ENCODE data around the gene TMEM132E. TPM values are rescaled to one million over a fixed set of nuclear protein-coding genes. Genes with fewer than 3 reads are reported as not detected.

The TMEM132E gene
- total and polyA plus RNA-seq, 2 of the 8 experiments (the other 6 are each of a cell fraction or from before 2014, with no cell fraction given): 0.45 to 0.60 TPM

DNA sequence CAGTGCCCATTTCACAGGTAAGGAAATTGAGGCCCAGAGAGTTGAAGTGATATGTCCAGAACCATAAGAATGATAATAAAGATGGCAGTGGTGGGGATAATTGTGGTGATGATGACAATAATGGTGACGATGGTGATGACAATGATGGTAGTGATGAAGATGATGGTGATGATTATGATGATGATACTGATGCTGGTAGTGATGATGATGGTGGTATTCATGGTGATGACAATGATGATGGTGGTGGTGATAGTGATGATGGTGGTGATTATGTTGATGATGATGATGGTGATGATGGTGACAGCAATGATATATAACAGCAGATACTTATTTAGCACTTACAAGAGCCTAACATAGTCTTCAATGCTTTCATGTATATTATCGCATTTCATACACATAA is 18.1 kb upstream of the TMEM132E start (continued):
- TF ChIP-seq GABPA (IDR thresholded peaks at IDR 0.05; ENCODE audit: borderline replicate concordance, insufficient read depth, low read length) (no peak), NANOG (IDR thresholded peaks at IDR 0.05; ENCODE audit: insufficient read depth, low read depth, low read length, poor library complexity, severe bottlenecking) (no peak), POLR2AphosphoS5 (IDR thresholded peaks at IDR 0.05; ENCODE audit: low read depth, low read length) (no peak), HDAC2 (IDR thresholded peaks at IDR 0.05; ENCODE audit: borderline replicate concordance in 1 of 2, low read depth in 2 of 2, low read length in 2 of 2) (no peak), CHD1 (IDR thresholded peaks at IDR 0.05; ENCODE audit: low read depth, low read length) (no peak), PHF8 (conservative IDR thresholded peaks at IDR 0.05; ENCODE audit: low read depth, low read length) (no peak), TAF1 (IDR thresholded peaks at IDR 0.05; ENCODE audit: low read depth, low read length) (no peak), TCF12 (IDR thresholded peaks at IDR 0.05; ENCODE audit: low read depth, low read length) (no peak), SP2 (IDR thresholded peaks at IDR 0.05; ENCODE audit: low read length) (no peak)
- TF ChIP-seq, protein P1, sequence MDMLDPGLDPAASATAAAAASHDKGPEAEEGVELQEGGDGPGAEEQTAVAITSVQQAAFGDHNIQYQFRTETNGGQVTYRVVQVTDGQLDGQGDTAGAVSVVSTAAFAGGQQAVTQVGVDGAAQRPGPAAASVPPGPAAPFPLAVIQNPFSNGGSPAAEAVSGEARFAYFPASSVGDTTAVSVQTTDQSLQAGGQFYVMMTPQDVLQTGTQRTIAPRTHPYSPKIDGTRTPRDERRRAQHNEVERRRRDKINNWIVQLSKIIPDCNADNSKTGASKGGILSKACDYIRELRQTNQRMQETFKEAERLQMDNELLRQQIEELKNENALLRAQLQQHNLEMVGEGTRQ (IDR thresholded peaks at IDR 0.05; ENCODE audit: low read length): no peak
- TF ChIP-seq, protein P2, sequence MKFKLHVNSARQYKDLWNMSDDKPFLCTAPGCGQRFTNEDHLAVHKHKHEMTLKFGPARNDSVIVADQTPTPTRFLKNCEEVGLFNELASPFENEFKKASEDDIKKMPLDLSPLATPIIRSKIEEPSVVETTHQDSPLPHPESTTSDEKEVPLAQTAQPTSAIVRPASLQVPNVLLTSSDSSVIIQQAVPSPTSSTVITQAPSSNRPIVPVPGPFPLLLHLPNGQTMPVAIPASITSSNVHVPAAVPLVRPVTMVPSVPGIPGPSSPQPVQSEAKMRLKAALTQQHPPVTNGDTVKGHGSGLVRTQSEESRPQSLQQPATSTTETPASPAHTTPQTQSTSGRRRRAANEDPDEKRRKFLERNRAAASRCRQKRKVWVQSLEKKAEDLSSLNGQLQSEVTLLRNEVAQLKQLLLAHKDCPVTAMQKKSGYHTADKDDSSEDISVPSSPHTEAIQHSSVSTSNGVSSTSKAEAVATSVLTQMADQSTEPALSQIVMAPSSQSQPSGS (IDR thresholded peaks at IDR 0.05; ENCODE audit: low read length): no peak

All from H1 (cell line).